H1 (cell line): ENCODE measurements around the gene ANGPTL2.

ENCODE experiments used
- BRCA1 ChIP-seq: IDR thresholded peaks from 2 replicates; pipeline ENCODE4 v1.6.1; 2012; ENCODE audit warnings: low read depth, low read length, improper control_type of control experiment
- CTCF ChIP-seq, 3 experiments: IDR thresholded peaks; 1 replicate in 2 of 3; 2 replicates in 1 of 3; pipeline versions ENCODE4 v1.5.1 to v1.6.1; 2011; ENCODE audit warnings: low read length in 3 of 3, mild to moderate bottlenecking in 3 of 3, inconsistent platforms in 2 of 3, low read depth in 1 of 3, moderate library complexity in 1 of 3; ENCODE audit not compliant: insufficient read depth in 1 of 3; ENCODE audit errors: control extremely low read depth in 1 of 3
- EP300 ChIP-seq, 2 experiments: IDR thresholded peaks; 1 replicate in 1 of 2; 2 replicates in 1 of 2; pipeline ENCODE4 v1.6.1; 2011 to 2012; ENCODE audit warnings: low read depth in 2 of 2, low read length in 2 of 2, mild to moderate bottlenecking in 2 of 2, borderline replicate concordance in 1 of 2, inconsistent platforms in 1 of 2, moderate library complexity in 1 of 2
- FOSL1 ChIP-seq: IDR thresholded peaks from 2 replicates; pipeline ENCODE4 v1.6.1; 2011; ENCODE audit warnings: mild to moderate bottlenecking, low read depth, low read length, moderate library complexity; ENCODE audit not compliant: insufficient read depth
- KDM1A ChIP-seq: fragments of 200-600, 300-600 bp; sonication (generic); IDR thresholded peaks from 2 replicates; pipeline ENCODE4 v1.7.1; 2016; ENCODE audit warnings: mild to moderate bottlenecking, low read length, borderline replicate concordance
- POU5F1 ChIP-seq: IDR thresholded peaks from 2 replicates; pipeline ENCODE4 v1.6.1; 2011; ENCODE audit warnings: low read depth, mild to moderate bottlenecking, low read length, moderate library complexity
- USF2 ChIP-seq: IDR thresholded peaks from 2 replicates; pipeline ENCODE4 v1.6.1; 2011; ENCODE audit warnings: low read length, improper control_type of control experiment

DNA sequence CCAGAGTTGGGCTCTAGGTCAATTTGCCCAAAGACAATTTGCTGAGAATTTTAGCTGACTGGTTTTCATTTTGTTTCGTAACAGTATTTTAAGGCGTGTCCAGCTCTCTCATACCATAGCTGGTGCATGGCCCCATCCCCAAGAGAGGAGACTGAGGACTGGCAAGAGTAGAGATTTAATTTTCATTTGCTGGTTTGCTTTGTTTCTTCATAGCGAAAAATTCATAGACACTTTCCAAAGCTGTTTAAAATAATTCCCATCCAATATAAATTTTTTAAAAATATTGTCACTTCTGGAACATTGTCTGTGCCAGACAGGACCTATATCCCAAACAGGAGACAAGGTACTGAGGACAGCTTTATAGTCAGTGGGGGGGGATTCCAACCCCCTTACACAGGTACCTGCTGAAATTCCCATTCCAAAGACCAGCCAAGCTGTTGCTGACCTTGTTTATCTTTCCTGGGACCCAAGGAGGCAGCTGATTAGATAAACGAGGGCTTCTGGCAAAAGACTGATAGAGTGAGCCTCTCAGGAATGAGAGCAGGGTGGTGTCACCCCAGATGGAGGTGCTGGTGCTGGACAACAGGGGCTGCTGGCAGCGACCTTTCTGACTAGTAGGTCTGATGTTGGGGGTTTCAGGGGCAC, 6.8 kb upstream of the ANGPTL2 start:
- TF ChIP-seq BRCA1 (no peak), CTCF (IDR thresholded peaks at IDR 0.05; ENCODE audit: control extremely low read depth in 1 of 3, insufficient read depth in 1 of 3, low read depth in 1 of 3, low read length in 3 of 3) (no peak), EP300 (IDR thresholded peaks at IDR 0.05; ENCODE audit: borderline replicate concordance in 1 of 2, low read depth in 2 of 2, low read length in 2 of 2) (no peak), USF2 (no peak), KDM1A (no peak), POU5F1 (no peak), FOSL1 (no peak)
